HG02588 (cell line): ENCODE measurements around the gene PDE10A.
"Not testable (repeated sequence)": the region's sequence is repeated elsewhere in the genome, so short reads cannot be mapped to it uniquely, and the experiment has no call there.

ENCODE experiments used
- ATAC-seq: cut with Tn5 transposase; IDR thresholded peaks from one replicate; pipeline ENCODE4 v1.9.1; 2021; ENCODE audit warnings: mild to moderate bottlenecking, moderate library complexity; ENCODE audit not compliant: unreplicated experiment

PDE10A gene

GRCh38 chr6:165628955-165629354 is 34.1 kb downstream of the PDE10A start:
- no peak for ATAC-seq

GRCh38 chr6:165627366-165627765 is 35.7 kb downstream of the PDE10A start:
- no peak for ATAC-seq

GRCh38 chr6:165626711-165627110 is 36.3 kb downstream of the PDE10A start:
- no peak for ATAC-seq

- ATAC-seq: no peak
Measured at GRCh38 chr6:165624871-165625639, 38.0 kb downstream of the PDE10A start.

- ATAC-seq: no peak
Measured at GRCh38 chr6:165621940-165622339, 41.1 kb downstream of the PDE10A start.

- not testable (repeated sequence) for ATAC-seq
Measured at GRCh38 chr6:165618891-165619290, 44.1 kb downstream of the PDE10A start.

- ATAC-seq: no peak
Measured at GRCh38 chr6:165618241-165618640, 44.8 kb downstream of the PDE10A start.

- ATAC-seq: no peak
Measured at GRCh38 chr6:165617528-165617927, 45.5 kb downstream of the PDE10A start.

GRCh38 chr6:165616116-165616515 is 46.9 kb downstream of the PDE10A start:
- no peak for ATAC-seq

GRCh38 chr6:165615636-165616035 is 47.4 kb downstream of the PDE10A start:
- ATAC-seq: no peak

GRCh38 chr6:165611294-165611693 is 51.7 kb downstream of the PDE10A start:
- ATAC-seq: no peak

- not testable (repeated sequence) for ATAC-seq
Measured at GRCh38 chr6:165608577-165608976, 54.5 kb downstream of the PDE10A start.

GRCh38 chr6:165606740-165607008 is 56.4 kb downstream of the PDE10A start:
- ATAC-seq: no peak

- ATAC-seq: no peak
Measured at GRCh38 chr6:165605901-165606739, 56.9 kb downstream of the PDE10A start.

GRCh38 chr6:165605182-165605875 is 57.7 kb downstream of the PDE10A start:
- no peak for ATAC-seq

GRCh38 chr6:165602291-165602690 is 60.8 kb downstream of the PDE10A start:
- no peak for ATAC-seq

GRCh38 chr6:165600606-165601005 is 62.4 kb downstream of the PDE10A start:
- no peak for ATAC-seq

GRCh38 chr6:165599596-165600487 is 63.2 kb downstream of the PDE10A start:
- ATAC-seq: no peak

- no peak for ATAC-seq
Measured at GRCh38 chr6:165599121-165599520, 63.9 kb downstream of the PDE10A start.

- no peak for ATAC-seq
Measured at GRCh38 chr6:165597821-165598220, 65.2 kb downstream of the PDE10A start.
